Motor neuron (in vitro differentiated cells): Measurements from ENCODE around the gene MYRIP. TPM values are rescaled to one million over a fixed set of nuclear protein-coding genes. Genes with fewer than 3 reads are reported as not detected.
A peak's percentile ranks its signal among the peaks of the same experiment; 100 is the strongest.
"Not testable (repeated sequence)": the region's sequence is repeated elsewhere in the genome, so short reads cannot be mapped to it uniquely, and the experiment has no call there.

Source experiments
- ATAC-seq, 8 experiments: fragments of 200-7000 bp; cut with Tn5 transposase; replicated peaks in 6 of 8; 2 replicates each; pipeline ENCODE4 v1.8.0; 2021; ENCODE audit warnings: mild to moderate bottlenecking in 8 of 8, moderate library complexity in 8 of 8
- H3K27ac ChIP-seq, 2 donors: fragments of 250-450 bp; sonication (Bioruptor Pico); 2 replicates each; pipeline ENCODE4 v1.9.0; 2021; ENCODE audit warnings: antibody characterized with exemption in 2 of 2, mild to moderate bottlenecking in 2 of 2, moderate library complexity in 1 of 2
- H3K4me1 ChIP-seq, 2 donors: fragments of 250-450 bp; sonication (Bioruptor Pico); replicated peaks in 1 of 2; 2 replicates each; pipeline ENCODE4 v1.6.1; 2021; ENCODE audit warnings: antibody characterized with exemption in 2 of 2, mild to moderate bottlenecking in 2 of 2, moderate library complexity in 1 of 2
- H3K4me3 ChIP-seq, 5 donors: fragments of 250-450 bp; sonication (Bioruptor Pico); 2 replicates each; pipeline ENCODE4 v1.9.0; 2021; ENCODE audit warnings: antibody characterized with exemption in 5 of 5, mild to moderate bottlenecking in 5 of 5, moderate library complexity in 4 of 5
- WGBS, 10 experiments: fragments of 450-650 bp; shearing (Covaris generic); methylation state at CpG; one replicate each; pipeline ENCODE4 v1.0.0; 2022; 5-methylcytosine and 5-hydroxymethylcytosine counted together
- in situ Hi-C, 9 experiments: fragments of 400-800 bp; cut with MboI; loops; one replicate each; pipeline ENCODE4 v1.15.0; 2021; ENCODE audit warnings: low sequenced_read_pairs in 9 of 9, low pct_unique_long_range_greater_than_20kb in 2 of 9; ENCODE audit not compliant: unreplicated experiment in 9 of 9
- total RNA-seq, 8 experiments: library from RNA; unstranded; fragments of 300-600 nt; gene quantifications; 2 replicates each; pipeline versions ENCODE4 v1.2.3 to v1.2.4, GENCODE V29; 2022

MYRIP gene
- total RNA-seq, 8 experiments from 2014 or later, result 1.5 to 10.1 (median 3.2) TPM

DNA sequence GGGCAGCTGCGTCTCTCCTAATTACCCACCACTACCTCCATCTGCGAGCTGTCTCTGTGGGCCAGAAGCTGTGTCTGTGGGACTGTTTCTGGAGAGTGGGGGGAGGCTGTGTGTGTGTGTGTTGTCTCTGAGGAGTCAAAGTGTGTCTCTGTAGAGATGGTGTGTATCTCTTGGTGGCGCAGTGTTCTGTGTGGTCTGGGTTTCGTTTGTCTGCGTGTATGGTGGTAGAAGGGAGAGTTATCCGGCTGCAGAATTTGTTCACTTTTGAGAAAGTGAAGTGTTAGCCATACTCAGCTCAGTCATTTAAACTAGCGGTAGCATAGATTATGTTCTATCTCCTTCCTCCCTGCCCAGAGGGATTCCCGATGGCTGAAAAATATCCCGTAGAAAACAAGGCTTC is 2.2 kb downstream of the MYRIP start:
- no peak overlapping the region for H3K4me3 ChIP-seq
- H3K4me1 ChIP-seq, result peaks cover 3 to 7% of the 10 kb centered on the region in 2 donors
- no peak for ATAC-seq
- 73 to 100% (median 87%) methylated on average over 1 to 8 of the region's 9 CpGs; no CpG with 5 or more reads in 1 of the 10 experiments for WGBS, 10 experiments
- H3K27ac ChIP-seq, result no peak overlapping the region
- in situ Hi-C loops, result no loop called here

DNA sequence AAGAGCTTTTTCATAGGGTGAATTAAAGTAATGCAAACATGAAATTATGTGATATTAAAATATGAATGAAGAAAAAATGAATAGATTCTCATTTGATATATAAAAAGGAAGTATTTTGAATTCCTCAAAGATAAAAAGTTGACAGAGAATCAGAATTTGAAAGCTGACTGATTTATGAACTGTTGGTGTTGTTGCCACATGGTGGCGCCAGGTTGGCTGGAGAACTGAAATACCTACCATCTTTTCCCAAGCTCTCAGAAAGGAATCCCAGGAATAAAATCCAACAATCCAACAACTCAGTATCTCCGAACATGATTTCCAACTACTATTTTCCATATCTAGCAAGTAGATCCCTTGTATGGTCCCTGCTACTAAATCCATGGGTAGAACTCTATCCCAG is 3.1 kb downstream of the MYRIP start:
- in situ Hi-C loops, result no loop called here
- Histone ChIP-seq H3K4me3 (no peak overlapping the region), H3K27ac (no peak overlapping the region), H3K4me1 (peaks cover 3 to 7% of the 10 kb centered on the region in 2 donors)
- 6 to 89% (median 62%) methylated on average over 1 to 2 of the region's 2 CpGs for WGBS, 10 experiments
- ATAC-seq, result no peak

DNA sequence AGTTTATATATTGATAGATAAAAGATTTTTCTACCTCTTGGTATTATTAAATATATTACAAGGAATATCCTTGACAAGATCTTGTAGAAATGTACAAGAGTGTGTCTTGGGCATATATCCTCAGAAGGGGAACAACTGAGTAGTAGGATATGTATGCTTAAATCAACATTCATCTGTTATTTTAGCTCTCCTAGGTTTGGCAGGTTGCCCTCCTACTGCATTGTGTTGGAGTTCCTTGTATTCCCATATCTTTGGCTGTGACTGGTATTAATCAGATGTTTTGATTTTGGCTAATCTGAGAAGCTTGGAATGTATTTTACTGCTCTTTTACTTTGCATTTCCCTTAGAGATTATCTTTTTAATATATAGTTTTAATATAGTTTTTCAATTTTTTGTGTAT is 4.6 kb downstream of the MYRIP start:
- in situ Hi-C loops, result no loop called here
- no peak overlapping the region for H3K4me3 ChIP-seq
- H3K27ac ChIP-seq, result no peak overlapping the region
- no peak for ATAC-seq
- peaks cover 3 to 7% of the 10 kb centered on the region in 2 donors for H3K4me1 ChIP-seq

DNA sequence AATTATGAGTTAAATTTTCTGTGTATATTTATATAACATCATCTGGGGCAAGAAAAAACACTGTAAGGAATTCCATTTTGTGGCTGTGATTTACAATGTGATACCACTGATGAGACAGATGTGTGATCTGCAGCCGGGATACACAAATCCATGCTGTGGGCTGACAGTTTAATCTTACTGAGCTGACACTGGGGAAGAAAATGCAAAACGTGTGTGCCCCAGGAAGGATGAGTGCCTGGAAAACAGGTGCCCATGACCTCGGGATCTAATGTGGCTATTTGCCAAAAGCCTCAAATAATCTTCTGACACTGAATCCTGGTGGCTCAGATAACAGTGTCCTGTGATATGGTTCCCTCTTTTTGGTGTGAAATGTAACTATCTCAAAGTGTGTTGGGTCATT is 10.5 kb downstream of the MYRIP start:
- Histone ChIP-seq H3K4me1 (no peaks in the 10 kb centered on the region), H3K27ac (no peak overlapping the region), H3K4me3 (no peak overlapping the region)
- ATAC-seq, result no peak
- WGBS, 10 experiments, result 0 to 33% (median 20%) methylated on average over 1 to 3 of the region's 3 CpGs; no CpG with 5 or more reads in 2 of the 10 experiments
- in situ Hi-C loops, result no loop called here

DNA sequence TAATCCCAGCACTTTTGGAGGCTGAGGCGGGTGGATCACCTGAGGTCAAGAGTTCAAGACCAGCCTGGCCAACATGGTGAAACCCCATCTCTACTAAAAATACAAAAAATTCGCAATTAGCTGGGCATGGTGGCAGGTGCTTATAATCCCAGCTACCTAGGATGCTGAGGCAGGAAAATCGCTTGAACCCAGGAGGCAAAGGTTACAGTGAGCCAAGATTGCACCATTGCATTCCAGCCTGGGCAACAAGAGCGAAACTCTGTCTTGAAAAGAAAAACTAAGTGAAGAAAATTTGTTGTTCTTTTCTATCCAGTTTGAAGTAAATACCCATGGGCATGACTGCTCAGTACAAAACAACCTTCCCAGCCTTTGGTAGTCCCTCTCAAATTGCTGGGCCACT is 24.4 kb downstream of the MYRIP start:
- in situ Hi-C loops, ATAC-seq, H3K27ac ChIP-seq, H3K4me1 ChIP-seq, H3K4me3 ChIP-seq: not testable (repeated sequence)
- WGBS, 10 experiments, result 0 to 93% (median 75%) methylated on average over 1 to 4 of the region's 4 CpGs; no CpG with 5 or more reads in 2 of the 10 experiments

DNA sequence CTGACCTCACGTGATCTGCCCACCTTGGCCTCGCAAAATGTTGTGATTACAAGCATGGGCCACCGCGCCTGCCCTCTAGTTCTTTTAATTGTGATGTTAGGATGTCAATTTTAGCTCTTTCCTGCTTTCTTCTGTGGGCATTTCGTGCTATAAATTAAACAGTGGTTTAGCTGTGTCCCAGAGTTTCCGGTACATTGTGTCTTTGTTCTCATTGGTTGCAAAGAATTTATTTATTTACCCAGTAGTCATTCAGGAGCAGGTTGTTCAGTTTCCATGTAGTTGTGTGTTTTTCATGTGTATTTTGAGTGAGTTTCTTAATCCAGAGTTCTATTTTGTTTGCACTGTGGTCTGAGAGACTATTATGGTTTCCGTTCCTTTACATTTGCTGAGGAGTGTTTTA is 30.1 kb downstream of the MYRIP start:
- WGBS, 10 experiments, result 13 to 100% (median 87%) methylated on average over 1 to 6 of the region's 7 CpGs; no CpG with 5 or more reads in 1 of the 10 experiments

DNA sequence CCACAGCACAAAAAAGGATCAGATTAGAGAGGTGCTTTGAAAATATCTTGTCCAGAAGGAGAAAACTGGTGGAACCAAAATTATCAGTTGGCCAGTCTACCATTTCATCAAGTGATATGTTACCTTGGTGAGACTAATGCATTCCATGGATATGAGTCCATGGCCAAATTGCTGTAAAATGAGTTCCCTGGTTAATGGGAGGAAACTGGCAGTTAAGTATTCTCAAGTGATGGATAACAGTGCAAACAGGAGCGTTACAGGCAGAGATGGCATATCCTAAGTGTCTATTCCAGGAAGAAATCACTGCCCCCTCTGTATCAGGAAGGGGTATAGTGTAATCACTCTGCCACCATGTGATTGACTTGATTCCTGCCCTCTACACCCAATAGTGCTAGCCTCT is 34.0 kb downstream of the MYRIP start:
- in situ Hi-C loops, result no loop called here

More for the DNA sequence above, 30.1 kb downstream of the MYRIP start:
- no peak overlapping the region for H3K27ac ChIP-seq
- ATAC-seq, result no peak
- H3K4me3 ChIP-seq, result no peak overlapping the region
- in situ Hi-C loops, result no loop called here
- no peaks in the 10 kb centered on the region for H3K4me1 ChIP-seq

DNA sequence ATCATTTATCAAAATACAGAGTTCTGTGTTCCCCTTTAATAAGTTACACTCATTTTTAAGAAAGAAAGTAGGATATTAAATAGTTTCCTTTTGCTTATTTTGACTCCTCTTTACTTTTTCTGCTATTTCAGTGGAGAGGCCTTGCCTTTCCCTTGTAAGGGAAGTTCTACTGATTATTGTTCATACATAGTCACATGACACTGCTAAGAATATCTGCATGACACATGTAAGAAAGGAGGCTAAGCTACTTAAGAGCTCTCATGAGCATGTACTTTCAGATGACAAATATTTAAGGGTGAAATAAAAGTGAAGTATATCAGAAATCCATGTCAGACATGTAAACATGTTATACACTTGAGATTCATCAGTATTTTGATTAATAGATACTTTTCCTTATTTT is 39.0 kb downstream of the MYRIP start:
- no peak for ATAC-seq
- Histone ChIP-seq H3K27ac (no peak overlapping the region), H3K4me3 (no peak overlapping the region), H3K4me1 (no peaks in the 10 kb centered on the region)
- in situ Hi-C loops, result no loop called here

More for the DNA sequence above, 34.0 kb downstream of the MYRIP start:
- ATAC-seq, result no peak
- Histone ChIP-seq H3K27ac (no peak overlapping the region), H3K4me1 (no peaks in the 10 kb centered on the region), H3K4me3 (no peak overlapping the region)
- 0 to 80% (median 42%) methylated on average over 1 of the region's 1 CpG; no CpG with 5 or more reads in 4 of the 10 experiments for WGBS, 10 experiments

DNA sequence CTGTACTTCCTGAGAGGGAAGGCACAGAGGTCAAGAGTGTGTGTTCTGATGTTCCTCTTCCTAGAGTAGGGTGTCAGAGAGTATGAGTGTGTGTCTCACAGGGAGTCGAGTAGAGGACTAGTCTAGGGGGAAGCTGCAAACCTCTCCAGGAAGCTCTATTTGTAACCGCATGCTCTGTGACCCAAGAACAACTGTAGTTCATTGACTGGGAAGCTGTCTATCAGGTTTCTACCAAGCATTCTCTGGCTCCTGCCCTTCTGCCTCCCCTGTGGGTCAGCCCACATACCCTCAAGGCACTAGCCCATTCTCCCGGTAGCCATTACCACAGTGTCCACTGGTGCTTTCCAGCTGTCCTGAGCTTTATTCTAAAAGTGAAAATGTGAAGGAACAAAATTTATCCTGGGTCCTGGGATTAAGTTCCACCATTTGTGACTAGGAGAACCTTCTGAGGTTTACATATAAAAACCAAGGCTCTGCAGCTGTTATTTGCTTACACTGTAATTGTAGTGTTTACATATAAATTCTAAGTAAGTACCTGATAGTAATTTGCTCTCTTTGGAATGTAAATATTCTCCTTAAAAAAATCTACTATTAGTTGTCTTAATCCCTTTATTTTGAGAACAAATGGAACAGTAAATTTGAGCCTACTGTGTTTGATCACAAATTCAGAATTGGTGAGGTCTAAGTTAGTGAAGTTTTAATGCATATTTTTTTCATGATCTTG is 40.7 kb downstream of the MYRIP start:
- H3K4me1 ChIP-seq, result no peaks in the 10 kb centered on the region
- no peak overlapping the region for H3K27ac ChIP-seq
- in situ Hi-C loops, result no loop called here
- ATAC-seq, result no peak
- WGBS, 10 experiments, result 17 to 100% (median 71%) methylated on average over 1 to 3 of the region's 3 CpGs; no CpG with 5 or more reads in 3 of the 10 experiments
- H3K4me3 ChIP-seq, result no peak overlapping the region

DNA sequence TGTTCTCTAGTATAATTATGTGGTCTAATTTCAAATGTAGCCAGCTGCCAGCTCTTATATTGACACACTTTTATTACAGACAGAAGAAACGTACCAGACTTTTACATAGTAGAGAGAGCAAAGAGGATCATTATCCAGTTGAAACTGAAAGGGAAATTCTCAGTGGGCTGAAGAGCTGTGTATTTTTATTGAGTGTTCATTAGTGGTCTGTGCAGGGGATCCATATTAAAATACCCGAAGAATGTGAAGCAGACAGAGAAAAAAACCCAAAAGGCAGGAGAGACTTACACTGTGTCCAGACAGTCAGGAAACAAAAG is 41.3 kb downstream of the MYRIP start:
- Histone ChIP-seq H3K4me3 (no peak overlapping the region), H3K27ac (no peak overlapping the region), H3K4me1 (no peaks in the 10 kb centered on the region)
- WGBS, 10 experiments, result 0 to 83% (median 68%) methylated on average over 1 to 2 of the region's 2 CpGs
- ATAC-seq, result peak in 1 of 8 experiments; percentile 18
- in situ Hi-C loops, result no loop called here

DNA sequence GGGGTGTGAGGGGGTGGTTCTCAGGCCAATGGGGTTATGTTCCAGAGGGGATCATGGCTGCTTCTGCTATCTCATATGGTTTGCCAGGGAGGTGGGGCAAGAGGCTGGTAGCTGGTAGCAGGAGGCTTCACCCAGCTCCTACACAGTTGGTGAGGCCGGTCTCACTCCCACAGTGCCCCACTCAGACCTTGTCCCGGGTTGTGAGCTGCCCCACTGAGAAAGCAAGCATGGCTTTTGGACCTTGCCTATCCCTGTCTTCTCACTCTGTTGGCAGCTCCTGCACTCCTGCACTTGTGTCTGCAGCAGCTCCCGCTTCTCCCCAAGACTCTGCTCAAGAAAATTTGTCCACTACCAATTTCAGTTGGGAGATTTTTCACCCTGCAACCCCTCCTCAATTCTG is 46.1 kb downstream of the MYRIP start:
- no peak for ATAC-seq
- H3K4me3 ChIP-seq, result no peak overlapping the region
- in situ Hi-C loops, result no loop called here
- H3K4me1 ChIP-seq, result no peaks in the 10 kb centered on the region
- 40 to 88% (median 83%) methylated on average over 1 to 2 of the region's 3 CpGs; no CpG with 5 or more reads in 6 of the 10 experiments for WGBS, 10 experiments
- H3K27ac ChIP-seq, result no peak overlapping the region

DNA sequence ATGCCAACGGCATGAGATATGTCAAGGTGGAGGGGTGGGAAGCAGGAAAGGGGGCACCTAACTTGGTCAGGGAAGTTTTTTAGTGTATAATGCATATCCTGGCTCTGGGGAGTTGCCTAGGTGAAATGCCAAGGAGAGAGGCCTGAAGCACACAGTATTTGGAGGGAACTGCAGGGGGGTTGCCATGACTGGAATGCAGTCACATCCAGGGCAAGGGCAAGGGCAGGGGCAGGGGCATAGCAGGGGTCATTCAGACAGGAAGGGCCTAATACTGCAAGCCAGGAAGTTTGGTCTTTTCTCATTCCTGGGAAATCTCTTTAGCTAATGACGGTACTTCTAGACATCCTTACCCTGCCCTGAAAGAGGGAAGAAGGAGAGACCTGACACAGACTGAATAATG is 60.5 kb downstream of the MYRIP start:
- in situ Hi-C loops, result no loop called here
- Histone ChIP-seq H3K4me1 (no peaks in the 10 kb centered on the region), H3K4me3 (no peak overlapping the region), H3K27ac (no peak overlapping the region)
- 29 to 100% (median 79%) methylated on average over 1 to 2 of the region's 2 CpGs; no CpG with 5 or more reads in 5 of the 10 experiments for WGBS, 10 experiments
- no peak for ATAC-seq

DNA sequence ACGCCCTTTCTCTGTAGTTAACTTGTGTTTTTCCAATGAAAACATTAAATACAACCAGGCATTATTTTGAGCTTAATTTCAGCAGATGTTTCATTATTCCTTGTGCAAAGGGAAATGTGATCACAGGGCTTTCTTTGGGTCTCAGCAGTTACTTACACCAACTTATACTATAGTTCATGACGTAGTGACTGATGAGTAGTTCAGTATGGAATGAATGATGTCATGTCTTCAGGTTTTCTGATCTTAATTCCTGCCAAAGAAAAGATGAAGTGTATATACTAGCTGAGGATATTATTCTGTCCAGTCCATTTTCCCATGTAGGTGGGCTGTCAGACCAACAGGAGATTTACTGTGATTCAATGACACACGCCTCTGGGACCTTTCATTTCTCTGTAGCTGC is 61.3 kb downstream of the MYRIP start:
- Histone ChIP-seq H3K4me3 (no peak overlapping the region), H3K27ac (no peak overlapping the region), H3K4me1 (no peaks in the 10 kb centered on the region)
- WGBS, 10 experiments, result 0 to 100% (median 50%) methylated on average over 1 to 3 of the region's 3 CpGs; no CpG with 5 or more reads in 1 of the 10 experiments
- in situ Hi-C loops, result no loop called here
- no peak for ATAC-seq

DNA sequence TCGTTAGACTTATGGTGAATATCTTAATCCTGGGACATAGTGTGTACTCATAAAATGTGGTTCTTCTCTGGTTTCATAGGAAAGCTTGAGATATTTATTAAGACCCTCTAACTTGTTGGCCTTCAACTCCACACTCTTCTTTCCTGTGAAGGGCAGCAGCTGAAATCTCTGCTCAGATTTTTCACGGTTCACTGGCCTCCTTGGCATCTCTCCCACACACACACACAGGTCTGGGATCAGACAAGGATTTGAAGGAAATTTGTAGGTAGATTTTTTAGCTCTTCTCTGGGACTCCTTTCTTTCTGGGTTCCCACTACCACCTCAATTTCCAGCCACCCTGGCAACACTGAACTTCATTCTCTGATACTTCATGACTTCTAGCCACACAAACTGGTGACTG is 70.2 kb downstream of the MYRIP start:
- no peak for ATAC-seq
- H3K4me1 ChIP-seq, result no peaks in the 10 kb centered on the region
- no peak overlapping the region for H3K4me3 ChIP-seq
- H3K27ac ChIP-seq, result no peak overlapping the region
- in situ Hi-C loops, result no loop called here
- WGBS, 10 experiments, result 0 to 95% (median 75%) methylated on average over 1 to 2 of the region's 2 CpGs; no CpG with 5 or more reads in 2 of the 10 experiments
